ENCODE results near the gene PRRG4.
"Not testable (repeated sequence)": the region's sequence is repeated elsewhere in the genome, so short reads cannot be mapped to it uniquely, and the experiment has no call there.

PRRG4 gene

DNA sequence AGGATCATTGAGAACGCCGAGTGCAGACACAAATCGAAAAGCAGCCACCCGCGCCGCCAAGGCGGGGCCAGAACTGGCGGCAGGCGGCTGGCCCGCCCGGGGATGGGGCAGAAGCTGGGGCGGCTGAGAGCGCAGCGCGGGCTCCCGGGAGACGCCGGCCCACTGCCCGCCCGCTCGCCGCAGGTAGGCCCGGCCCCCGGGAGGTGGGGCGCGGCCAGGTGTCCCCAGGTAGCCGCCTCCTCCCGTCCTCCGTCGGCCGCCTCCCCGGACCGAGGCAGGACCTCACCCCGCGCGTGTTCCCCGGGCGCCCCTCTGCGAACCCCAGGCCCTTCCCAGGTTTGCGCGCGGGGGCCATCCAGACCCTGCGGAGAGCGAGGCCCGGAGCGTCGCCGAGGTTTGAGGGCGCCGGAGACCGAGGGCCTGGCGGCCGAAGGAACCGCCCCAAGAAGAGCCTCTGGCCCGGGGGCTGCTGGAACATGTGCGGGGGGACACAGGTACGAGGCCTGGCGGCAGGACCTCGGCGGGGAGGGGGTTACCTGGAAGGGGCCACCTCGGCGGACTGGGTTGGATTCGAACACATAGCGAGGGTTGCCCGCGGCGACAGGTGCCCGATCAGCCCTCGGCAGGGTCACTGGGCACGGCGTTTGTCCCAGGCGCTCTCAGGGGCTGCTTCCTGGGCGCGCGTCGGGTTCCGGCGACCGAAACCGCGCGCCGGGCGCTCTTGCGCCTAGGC lies at the start of gene PRRG4:
TSS of gene PRRG4 (plus strand) at position 248 of the 733 bp plus-strand sequence. CDS start 603 bp downstream, outside the sequence.
- DNase-seq = peak; percentile 70

DNA sequence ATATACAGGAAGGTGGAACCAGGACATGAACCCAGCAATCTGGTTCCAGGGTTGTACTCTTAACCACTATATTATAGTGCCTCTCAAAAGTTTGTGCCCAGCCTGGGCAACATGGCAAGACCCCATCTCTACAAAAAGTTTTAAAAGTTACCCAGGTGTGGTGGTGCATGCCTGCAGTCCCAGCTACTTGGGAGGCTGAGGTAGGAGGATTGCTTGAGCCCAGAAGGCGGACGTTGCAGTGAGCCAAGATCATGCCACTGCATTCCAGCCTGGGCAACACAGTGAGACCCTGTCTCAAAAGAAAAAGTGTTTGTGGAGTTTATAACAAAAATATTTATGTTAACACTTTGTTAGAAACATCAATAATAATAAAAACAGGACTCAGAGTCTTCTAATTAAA lies 48.9 kb upstream of the PRRG4 start:
- DNase-seq = not testable (repeated sequence)

GRCh38 chr11:32781721-32782120 lies 48.0 kb upstream of the PRRG4 start:
- no peak for DNase-seq

DNA sequence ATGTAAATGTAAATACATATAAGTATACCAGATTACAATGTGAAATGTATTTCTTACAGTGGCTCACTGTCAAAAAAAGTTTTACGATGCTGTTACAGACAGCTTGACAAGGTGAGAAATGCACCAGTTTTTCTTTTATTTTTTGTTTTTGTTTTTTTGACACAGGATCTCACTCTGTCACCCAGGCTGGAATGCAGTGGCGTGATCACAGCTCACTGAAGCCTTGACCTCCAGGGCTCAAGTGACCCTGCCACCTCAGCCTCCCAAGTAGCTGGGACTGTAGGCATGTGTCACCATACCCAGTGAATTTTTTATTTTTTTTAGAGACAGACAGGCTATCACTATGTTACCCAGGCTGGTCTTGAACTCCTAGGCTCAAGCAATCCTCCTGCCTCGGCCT lies 44.5 kb upstream of the PRRG4 start:
- no peak for DNase-seq

DNA sequence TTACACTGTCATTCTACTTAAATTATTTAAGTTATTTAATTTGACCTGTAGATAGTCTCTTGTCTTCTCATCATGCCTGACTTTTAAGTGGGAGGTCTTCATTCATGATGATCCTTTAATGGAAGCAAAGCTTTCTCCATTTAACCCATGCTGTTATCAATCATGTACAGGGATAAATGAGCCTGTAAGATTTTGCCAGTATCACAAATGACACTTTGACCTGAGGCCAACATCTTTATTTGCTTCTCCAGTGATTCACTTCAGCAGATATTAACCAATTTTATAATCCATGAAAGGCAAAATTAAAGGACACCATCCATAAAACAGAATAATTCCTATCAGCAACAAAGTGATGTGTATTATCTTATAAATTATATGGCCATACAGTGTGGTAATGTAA lies 42.9 kb upstream of the PRRG4 start:
- no peak for DNase-seq

- no peak for DNase-seq
Observed at GRCh38 chr11:32790916-32791315, 38.8 kb upstream of the PRRG4 start.

DNA sequence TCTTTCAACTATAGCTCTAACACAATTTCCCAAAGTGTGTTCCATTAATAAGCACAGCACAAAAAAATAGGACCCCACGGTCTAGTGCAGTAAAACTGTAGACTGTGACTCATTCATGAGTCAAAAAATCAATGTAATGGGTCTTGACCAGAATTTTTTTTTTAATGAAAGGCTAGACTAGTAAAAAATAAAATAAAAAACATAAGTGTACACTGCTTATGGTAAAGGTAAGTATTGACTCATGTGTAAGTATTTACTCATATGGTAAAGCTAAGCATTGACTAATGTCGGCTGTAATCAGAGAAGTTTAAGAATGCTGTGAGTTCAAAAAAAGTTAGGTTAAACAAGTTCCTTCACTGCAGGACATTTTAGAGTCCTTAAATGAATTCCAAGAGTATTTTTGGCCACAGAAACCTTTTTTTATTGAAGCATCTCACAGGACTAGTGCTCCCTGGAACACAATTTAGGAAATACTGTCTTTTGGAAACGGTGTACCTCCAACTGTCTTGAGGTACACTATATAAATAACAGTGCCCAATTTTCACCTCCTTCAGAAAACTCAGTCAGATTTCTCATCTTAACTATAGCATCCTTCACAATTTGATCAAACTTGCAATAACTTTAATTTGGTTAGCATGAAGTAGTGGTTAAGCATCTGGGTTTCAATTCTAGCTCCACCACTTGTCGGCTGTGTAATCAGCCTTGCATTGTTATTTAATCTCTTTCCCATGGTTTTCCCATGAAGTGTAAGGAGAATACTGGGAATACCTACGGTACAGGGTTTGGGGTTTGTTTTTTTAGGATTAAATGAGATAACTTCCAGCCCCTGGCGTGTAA lies 37.4 kb upstream of the PRRG4 start:
- no peak for DNase-seq

DNA sequence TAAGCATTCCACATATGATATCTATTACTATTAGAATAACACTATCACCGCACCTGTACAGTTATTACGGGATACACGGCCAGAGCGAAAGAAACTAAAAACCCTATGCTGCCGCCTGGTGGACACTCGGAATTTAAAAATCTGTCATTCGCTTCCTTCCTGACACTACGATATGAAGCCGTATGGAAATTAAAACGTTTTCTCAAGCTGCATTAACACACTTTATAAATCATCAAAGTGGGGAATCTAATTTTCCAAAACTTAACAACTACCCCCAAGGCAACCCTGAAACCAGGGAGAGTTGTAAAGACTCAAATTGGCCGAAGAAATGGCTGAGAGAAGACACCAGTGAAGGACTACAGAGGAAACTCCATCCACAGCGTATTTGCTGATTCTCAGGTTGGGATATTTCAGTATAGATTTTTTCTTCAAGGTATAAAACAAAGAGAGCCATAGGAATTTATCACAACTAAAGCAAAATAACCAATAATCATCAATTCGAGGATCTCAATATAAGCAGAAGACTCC lies 36.7 kb upstream of the PRRG4 start:
- peak; percentile 61 for DNase-seq

GRCh38 chr11:32794439-32794838 lies 35.3 kb upstream of the PRRG4 start, which contains the start of gene CCDC73:
TSS of gene CCDC73 (minus strand) at chr11:32794662. CDS start at chr11:32760243, 34,419 bp downstream.
- DNase-seq = no peak

DNA sequence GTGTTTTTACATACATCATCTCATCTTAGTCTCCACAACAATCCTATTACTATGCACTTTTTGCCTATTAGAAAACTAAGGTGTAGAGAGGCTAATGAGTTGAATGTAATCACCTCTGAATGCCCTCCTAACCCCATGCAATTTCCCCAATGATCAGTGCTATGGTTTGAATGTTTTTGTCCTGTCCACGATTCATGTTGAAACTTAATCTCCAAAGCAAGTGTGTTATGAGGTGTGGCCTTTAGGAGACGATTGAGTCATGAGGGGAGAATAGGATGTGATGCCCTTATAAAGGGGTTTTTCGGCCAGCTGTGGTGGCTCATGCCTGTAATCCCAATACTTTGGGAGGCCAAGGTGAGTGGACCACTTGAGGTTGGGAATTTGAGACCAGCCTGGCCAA lies 33.3 kb upstream of the PRRG4 start:
- no peak for DNase-seq

- DNase-seq = peak; percentile 81
Observed at GRCh38 chr11:32809313-32809712, 20.4 kb upstream of the PRRG4 start.

DNA sequence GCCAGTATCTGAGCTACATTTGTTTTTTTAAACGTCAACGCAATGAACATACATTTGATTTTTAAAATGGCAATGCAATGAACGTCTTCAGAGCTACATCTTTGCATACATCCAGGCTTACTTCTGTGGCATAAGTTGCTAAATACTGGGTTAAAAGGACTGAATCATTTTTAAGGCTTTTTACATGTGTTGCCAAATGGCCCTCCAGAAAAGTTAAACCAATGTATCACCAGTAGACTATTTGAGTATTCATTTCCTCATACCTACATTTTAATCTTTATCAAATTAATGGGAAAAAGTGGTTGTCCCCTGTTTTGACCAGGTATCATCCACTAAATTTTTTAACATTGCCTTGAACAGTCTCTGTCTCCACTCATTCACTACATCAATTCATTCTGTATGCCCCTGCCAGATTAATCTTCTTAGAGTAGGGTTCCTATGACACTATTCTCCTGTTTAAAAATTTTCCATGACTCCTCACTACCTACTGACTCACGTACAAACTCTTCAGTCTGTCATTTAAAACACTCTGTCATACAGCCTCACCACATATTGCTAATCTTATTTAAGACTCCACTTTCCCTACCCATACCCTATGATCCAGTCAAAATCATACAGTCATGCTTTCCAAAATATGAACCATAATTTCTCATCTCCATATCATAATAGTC lies 12.4 kb upstream of the PRRG4 start:
- no peak for DNase-seq

- DNase-seq = no peak
Observed at GRCh38 chr11:32817852-32818183, 11.9 kb upstream of the PRRG4 start.

- no peak for DNase-seq
Observed at GRCh38 chr11:32819187-32819586, 10.5 kb upstream of the PRRG4 start.

DNA sequence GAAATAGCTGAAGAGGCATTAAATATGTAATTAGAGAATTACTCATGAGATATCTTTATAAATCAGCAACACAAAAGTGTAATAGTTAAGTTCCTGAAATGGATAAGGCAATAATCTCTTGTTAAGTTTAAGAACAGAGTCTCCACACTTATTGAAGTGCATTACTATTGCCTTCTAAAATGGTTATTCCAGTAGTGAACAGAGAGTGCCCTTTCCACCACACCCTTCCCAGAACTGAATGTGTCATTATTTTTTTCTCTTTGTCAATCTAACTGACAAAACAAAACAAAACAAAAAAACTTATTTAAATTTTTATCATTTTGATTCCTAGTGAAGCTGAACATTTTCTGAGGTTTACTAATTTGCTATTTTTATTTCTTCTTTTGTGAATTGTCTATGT lies 9.2 kb upstream of the PRRG4 start:
- DNase-seq = peak; percentile 51

GRCh38 chr11:32821517-32821916 lies 8.2 kb upstream of the PRRG4 start:
- no peak for DNase-seq

GRCh38 chr11:32821917-32822560 lies 7.7 kb upstream of the PRRG4 start:
- DNase-seq = no peak

GRCh38 chr11:32823617-32824016 lies 6.1 kb upstream of the PRRG4 start:
- not testable (repeated sequence) for DNase-seq

DNA sequence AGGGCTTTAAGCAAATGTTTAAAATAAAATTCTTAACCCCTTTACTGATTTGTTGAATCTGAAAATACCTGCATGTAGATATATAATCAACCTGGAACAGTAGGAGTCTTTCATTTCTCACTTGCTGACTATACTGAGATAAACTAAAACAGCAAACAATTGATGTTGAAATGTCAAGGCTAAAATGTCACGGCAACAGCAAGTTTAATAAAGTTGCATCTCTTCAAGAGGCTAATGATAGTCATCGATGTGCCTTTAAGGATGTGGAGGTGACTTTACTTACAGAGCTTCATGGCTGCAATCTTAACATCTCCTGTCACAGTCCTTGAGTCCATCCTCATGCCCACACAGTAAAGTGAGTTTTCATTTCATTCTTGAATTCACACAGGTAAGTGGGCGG lies 3.6 kb upstream of the PRRG4 start:
- no peak for DNase-seq

GRCh38 chr11:32827276-32827675 lies 2.5 kb upstream of the PRRG4 start:
- no peak for DNase-seq

DNA sequence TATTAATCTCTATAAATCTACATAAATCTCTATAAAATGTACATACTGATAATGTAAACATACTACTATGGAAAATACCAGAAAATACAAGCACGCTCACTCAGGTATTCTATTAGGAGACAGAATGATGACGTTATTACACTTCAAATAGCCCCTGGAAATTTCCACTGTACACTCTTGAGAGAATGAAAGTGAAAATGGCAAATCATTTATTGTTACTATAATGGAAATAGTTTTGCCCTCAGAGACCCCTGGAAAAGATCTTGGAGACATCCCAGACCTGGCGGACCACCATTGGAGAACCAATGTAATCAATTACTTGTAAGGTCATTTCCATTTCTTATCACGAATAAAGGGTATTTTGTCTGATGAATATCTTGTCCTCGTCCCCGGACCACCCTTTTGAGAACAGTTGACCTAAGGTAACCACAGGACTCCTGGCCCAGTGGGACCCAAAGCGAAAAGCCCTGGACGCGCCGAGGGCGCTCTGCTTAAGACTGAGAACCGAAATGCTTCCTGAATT lies 509 bp upstream of the PRRG4 start:
- DNase-seq = no peak

DNA sequence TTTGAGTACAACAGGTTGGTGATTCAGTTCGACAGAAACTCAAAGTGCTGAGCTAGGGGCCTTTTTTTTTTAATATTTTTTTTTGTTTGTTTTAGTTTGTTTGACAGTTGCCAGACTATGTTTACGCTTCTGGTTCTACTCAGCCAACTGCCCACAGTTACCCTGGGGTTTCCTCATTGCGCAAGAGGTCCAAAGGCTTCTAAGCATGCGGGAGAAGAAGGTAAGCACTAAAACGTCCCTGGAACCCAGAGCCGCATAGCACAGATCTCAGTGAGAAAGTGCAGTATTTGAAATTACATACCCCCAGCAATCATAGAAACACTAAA lies 649 bp downstream of the PRRG4 start:
- DNase-seq = peak; percentile 35

GRCh38 chr11:32830796-32831195 lies 1.1 kb downstream of the PRRG4 start:
- DNase-seq = no peak
